ENCODE results near the gene DDX19B. TPM values are rescaled to one million over a fixed set of nuclear protein-coding genes. Genes with fewer than 3 reads are reported as not detected.

DDX19B gene
- polyA plus RNA-seq, 3 donors: 29.2 to 33.0 (median 31.9) TPM

GRCh38 chr16:70254180-70254964 lies 44.6 kb upstream of the DDX19B start:
- peak; percentile 66 for TF ChIP-seq CTCF (IDR thresholded peaks at IDR 0.05)

GRCh38 chr16:70254965-70255286 lies 44.1 kb upstream of the DDX19B start:
- intact Hi-C loops (cut with micrococcal nuclease): no loop called here

More at GRCh38 chr16:70254180-70254964, 44.6 kb upstream of the DDX19B start:
- H3K27me3 Mint-ChIP-seq (ENCODE audit: low read depth in 3 of 3): no peaks in the 10 kb centered on the region
- no peak overlapping the region for H3K27ac ChIP-seq (ENCODE audit: low read depth in 1 of 2, low read length in 2 of 2)
- intact Hi-C loops (cut with micrococcal nuclease): no loop called here
- peaks cover 12% of the 10 kb centered on the region for H4K20me1 ChIP-seq (ENCODE audit: insufficient read depth, low read length)
- no peak overlapping the region for H3K4me2 ChIP-seq (replicated peaks; ENCODE audit: extremely low read depth, low read length, poor library complexity, severe bottlenecking)
- H3K4me3 ChIP-seq (replicated peaks in 1 of 3; ENCODE audit: low read depth in 2 of 3, low read length in 3 of 3): no peak overlapping the region
- peaks cover 0 to 4% (median 0%) of the 10 kb centered on the region in 7 donors for H3K9me3 Mint-ChIP-seq
- 93% methylated on average over 4 of the region's 9 CpGs for WGBS (ENCODE audit: insufficient coverage)
- H3K4me1 Mint-ChIP-seq: peaks cover 16% of the 10 kb centered on the region
- peaks cover 11 to 16% of the 10 kb centered on the region in 2 donors for H3K4me1 ChIP-seq (ENCODE audit: control insufficient read depth in 1 of 2, insufficient read depth in 2 of 2, low read length in 2 of 2)
- H3K9ac ChIP-seq (ENCODE audit: insufficient read depth, low read length, poor library complexity, severe bottlenecking): no peak overlapping the region
- no peaks in the 10 kb centered on the region for H3K27me3 ChIP-seq (ENCODE audit: control insufficient read depth in 2 of 2, insufficient read depth in 2 of 2, low read length in 2 of 2)
- H2AFZ ChIP-seq (ENCODE audit: insufficient read depth, low read depth, low read length, poor library complexity, severe bottlenecking): no peak overlapping the region
- H3K27ac Mint-ChIP-seq: peak overlapping the region in 1 of 7 donors; percentile 46
- no peak for DNase-seq
- peaks cover 42 to 69% of the 10 kb centered on the region in 2 donors for H3K36me3 Mint-ChIP-seq
- H3K9me3 ChIP-seq (replicated peaks in 1 of 2; ENCODE audit: control insufficient read depth in 1 of 2, insufficient read depth in 1 of 2, low read length in 2 of 2): no peaks in the 10 kb centered on the region
- H3K4me3 Mint-ChIP-seq: no peak overlapping the region
- H3K79me2 ChIP-seq (ENCODE audit: insufficient read depth, low read length): peaks cover 16% of the 10 kb centered on the region
- H3K36me3 ChIP-seq (replicated peaks in 1 of 2; ENCODE audit: control insufficient read depth in 1 of 2, insufficient read depth in 2 of 2, low read length in 2 of 2): peaks cover 27 to 49% of the 10 kb centered on the region in 2 donors

More at GRCh38 chr16:70254965-70255286, 44.1 kb upstream of the DDX19B start:
- peaks cover 10 to 11% of the 10 kb centered on the region in 2 donors for H3K4me1 ChIP-seq (ENCODE audit: control insufficient read depth in 1 of 2, insufficient read depth in 2 of 2, low read length in 2 of 2)
- H3K9me3 ChIP-seq (replicated peaks in 1 of 2; ENCODE audit: control insufficient read depth in 1 of 2, insufficient read depth in 1 of 2, low read length in 2 of 2): no peaks in the 10 kb centered on the region
- Mint-ChIP-seq H3K4me1 (peaks cover 13% of the 10 kb centered on the region), H3K27me3 (ENCODE audit: low read depth in 3 of 3) (no peaks in the 10 kb centered on the region), H3K4me3 (no peak overlapping the region), H3K9me3 (peaks cover 0 to 4% (median 0%) of the 10 kb centered on the region in 7 donors), H3K36me3 (peaks cover 41 to 71% of the 10 kb centered on the region in 2 donors), H3K27ac (no peak overlapping the region)
- 89% methylated on average over 1 of the region's 12 CpGs for WGBS (ENCODE audit: insufficient coverage)
- H3K4me3 ChIP-seq (replicated peaks in 1 of 3; ENCODE audit: low read depth in 2 of 3, low read length in 3 of 3): no peak overlapping the region
- no peak overlapping the region for H2AFZ ChIP-seq (ENCODE audit: insufficient read depth, low read depth, low read length, poor library complexity, severe bottlenecking)
- DNase-seq: no peak
- peaks cover 11% of the 10 kb centered on the region for H3K79me2 ChIP-seq (ENCODE audit: insufficient read depth, low read length)
- H3K27me3 ChIP-seq (ENCODE audit: control insufficient read depth in 2 of 2, insufficient read depth in 2 of 2, low read length in 2 of 2): no peaks in the 10 kb centered on the region
- peaks cover 12% of the 10 kb centered on the region for H4K20me1 ChIP-seq (ENCODE audit: insufficient read depth, low read length)
- no peak overlapping the region for H3K9ac ChIP-seq (ENCODE audit: insufficient read depth, low read length, poor library complexity, severe bottlenecking)
- H3K27ac ChIP-seq (ENCODE audit: low read depth in 1 of 2, low read length in 2 of 2): no peak overlapping the region
- peaks cover 27 to 52% of the 10 kb centered on the region in 2 donors for H3K36me3 ChIP-seq (replicated peaks in 1 of 2; ENCODE audit: control insufficient read depth in 1 of 2, insufficient read depth in 2 of 2, low read length in 2 of 2)
- H3K4me2 ChIP-seq (replicated peaks; ENCODE audit: extremely low read depth, low read length, poor library complexity, severe bottlenecking): no peak overlapping the region
- no peak for TF ChIP-seq CTCF (IDR thresholded peaks at IDR 0.05)
